CD4-positive, alpha-beta memory T cell (primary cell): ENCODE data around the gene EPS8L1. TPM values are rescaled to one million over a fixed set of nuclear protein-coding genes. Genes with fewer than 3 reads are reported as not detected.

Experiments used
- CTCF ChIA-PET: fragments of 350-600 bp; sonication (Branson Sonifier 250); formaldehyde crosslinking; loops from one replicate; lab custom pipeline; 2021; ENCODE audit warnings: inconsistent platforms; ENCODE audit not compliant: partially characterized antibody; lab: Charles Lee
- POLR2A ChIA-PET: fragments of 350-600 bp; sonication (Branson Sonifier 250); formaldehyde crosslinking; loops from one replicate; lab custom pipeline; 2021; ENCODE audit not compliant: partially characterized antibody; lab: Charles Lee
- DNase-seq, 5 donors: peaks; one replicate each; pipeline versions ENCODE4 v3.0.0 to v3.0.0-alpha.2; 2020 to 2022; ENCODE audit warnings: mixed read lengths in 1 of 5
- H3K27ac ChIP-seq: one replicate; pipeline ENCODE4 v1.7.0; 2013; ENCODE audit warnings: low read depth, low read length
- H3K27me3 ChIP-seq: 2 replicates; pipeline ENCODE4 v1.7.0; 2013; ENCODE audit warnings: mild to moderate bottlenecking, low read length, moderate library complexity; ENCODE audit not compliant: insufficient read depth
- H3K36me3 ChIP-seq: 2 replicates; pipeline ENCODE4 v1.7.0; 2013; ENCODE audit warnings: mild to moderate bottlenecking, low read length, moderate library complexity; ENCODE audit not compliant: insufficient read depth
- H3K4me1 ChIP-seq: 2 replicates; pipeline ENCODE4 v1.7.0; 2013; ENCODE audit warnings: mild to moderate bottlenecking, low read length, moderate library complexity; ENCODE audit not compliant: insufficient read depth
- H3K4me3 ChIP-seq, 2 donors: one replicate each; pipeline ENCODE4 v1.7.0; 2013; ENCODE audit warnings: low read length in 2 of 2, mild to moderate bottlenecking in 1 of 2
- H3K9me3 ChIP-seq, 2 donors: one replicate each; pipeline ENCODE4 v1.7.0; 2013; ENCODE audit warnings: low read length in 2 of 2, control low read depth in 1 of 2; ENCODE audit not compliant: control insufficient read depth in 1 of 2
- H3K27ac Mint-ChIP-seq, 7 donors: one replicate each; pipeline ENCODE4 v1.8.0; 2020 to 2021; ENCODE audit warnings: mixed read lengths in 7 of 7, mild to moderate bottlenecking in 6 of 7, inconsistent platforms in 3 of 7, moderate library complexity in 3 of 7
- H3K27me3 Mint-ChIP-seq, 2 donors: one replicate each; pipeline ENCODE4 v1.8.0; 2020 to 2021; ENCODE audit warnings: mixed read lengths in 2 of 2
- H3K36me3 Mint-ChIP-seq, 2 donors: one replicate each; pipeline ENCODE4 v1.8.0; 2020 to 2021; ENCODE audit warnings: mixed read lengths in 2 of 2, inconsistent platforms in 1 of 2, mild to moderate bottlenecking in 1 of 2
- H3K4me1 Mint-ChIP-seq, 4 donors: one replicate each; pipeline ENCODE4 v1.8.0; 2020 to 2021; ENCODE audit warnings: mixed read lengths in 4 of 4, mild to moderate bottlenecking in 1 of 4
- H3K4me3 Mint-ChIP-seq, 8 donors: one replicate each; pipeline ENCODE4 v1.8.0; 2020 to 2021; ENCODE audit warnings: mixed read lengths in 8 of 8, mild to moderate bottlenecking in 7 of 8, moderate library complexity in 6 of 8, inconsistent platforms in 3 of 8
- H3K9me3 Mint-ChIP-seq, 8 donors: one replicate each; pipeline ENCODE4 v1.8.0; 2020 to 2021; ENCODE audit warnings: mixed read lengths in 8 of 8, mild to moderate bottlenecking in 5 of 8, inconsistent platforms in 3 of 8, moderate library complexity in 1 of 8
- intact Hi-C: fragments of 100-400 bp; cut with micrococcal nuclease; formaldehyde crosslinking; loops from one replicate; pipeline ENCODE4 v1.15.1; 2023
- polyA plus RNA-seq, 2 donors: library from polyadenylated mRNA; unstranded; fragments of 300-500 nt; fragmentation: Illumina TruSeq; gene quantifications; one replicate each; pipeline ENCODE4 v1.2.3, GENCODE V29; 2021
- total RNA-seq, 2 experiments: library from RNA; stranded (reverse); gene quantifications; one replicate each; pipeline ENCODE4 v1.2.3, GENCODE V29; 2021

Gene EPS8L1
- total and polyA plus RNA-seq, 4 experiments from 2014 or later: 0.45 to 2.2 (median 1.1) TPM

- POLR2A ChIA-PET: interaction anchor here (1.4 kb wide), 1 partner anchor 21 kb away, joined by 3 read pairs; no protein-coding TSS in a partner anchor
- H3K27ac Mint-ChIP-seq: no peak overlapping the region
- Histone ChIP-seq H3K4me1 (peaks cover 45% of the 10 kb centered on the region), H3K9me3 (no peaks in the 10 kb centered on the region), H3K36me3 (no peaks in the 10 kb centered on the region), H3K27me3 (peaks cover 12% of the 10 kb centered on the region), H3K27ac (no peak overlapping the region), H3K4me3 (no peak overlapping the region)
- H3K27me3 Mint-ChIP-seq: peaks cover 30 to 61% of the 10 kb centered on the region in 2 donors
- intact Hi-C loops: no loop called here
- H3K4me1 Mint-ChIP-seq: peaks cover 22 to 58% (median 39%) of the 10 kb centered on the region in 4 donors
- CTCF ChIA-PET: no interaction called here
- no peak for DNase-seq
- peak overlapping the region in 1 of 8 donors; percentile 25 for H3K4me3 Mint-ChIP-seq
- no peaks in the 10 kb centered on the region for H3K36me3 Mint-ChIP-seq
- peaks cover 0 to 5% (median 0%) of the 10 kb centered on the region in 8 donors for H3K9me3 Mint-ChIP-seq
These were observed 8.7 kb downstream of the EPS8L1 start for GRCh38 chr19:55084416-55084815.

GRCh38 chr19:55085923-55086715 is 10.4 kb downstream of the EPS8L1 start:
- peaks cover 11% of the 10 kb centered on the region in 2 donors for H3K36me3 Mint-ChIP-seq
- peak overlapping the region in 1 of 7 donors; percentile 53 for H3K27ac Mint-ChIP-seq
- H3K36me3 ChIP-seq: no peaks in the 10 kb centered on the region
- H3K4me1 ChIP-seq: peaks cover 34% of the 10 kb centered on the region
- H3K4me3 ChIP-seq: no peak overlapping the region
- intact Hi-C loops: no loop called here
- H3K4me1 Mint-ChIP-seq: peaks cover 15 to 50% (median 28%) of the 10 kb centered on the region in 4 donors
- H3K27me3 Mint-ChIP-seq: peaks cover 27 to 49% of the 10 kb centered on the region in 2 donors
- H3K9me3 ChIP-seq: no peaks in the 10 kb centered on the region
- POLR2A ChIA-PET: interaction anchor here (0.7 to 2.9 kb wide), 4 partner anchors 23 to 547 kb away, joined by 3 to 12 read pairs (median 4); partner anchors contain the start of genes KMT5C, PPP1R12C and RDH13
- CTCF ChIA-PET: no interaction called here
- peak overlapping the region in 4 of 8 donors; percentile 24 to 66 (median 29) for H3K4me3 Mint-ChIP-seq
- no peak for DNase-seq
- peaks cover 0 to 2% (median 0%) of the 10 kb centered on the region in 8 donors for H3K9me3 Mint-ChIP-seq
- peaks cover 12% of the 10 kb centered on the region for H3K27me3 ChIP-seq
- H3K27ac ChIP-seq: no peak overlapping the region

- POLR2A ChIA-PET: interaction anchor here (1.0 to 2.9 kb wide), 3 partner anchors 24 to 547 kb away, joined by 3 to 12 read pairs (median 5); partner anchors contain the start of genes PPP1R12C and RDH13
- intact Hi-C loops: no loop called here
These were observed 11.3 kb downstream of the EPS8L1 start for GRCh38 chr19:55086730-55087541.

GRCh38 chr19:55087542-55087901 is 11.9 kb downstream of the EPS8L1 start:
- no peak overlapping the region for H3K27ac Mint-ChIP-seq
- Histone ChIP-seq H3K4me3 (peak overlapping the region in 1 of 2 donors; percentile 11), H3K27ac (no peak overlapping the region), H3K36me3 (no peaks in the 10 kb centered on the region), H3K27me3 (peaks cover 12% of the 10 kb centered on the region), H3K4me1 (peaks cover 23% of the 10 kb centered on the region), H3K9me3 (no peaks in the 10 kb centered on the region)
- peaks cover 0 to 2% (median 0%) of the 10 kb centered on the region in 8 donors for H3K9me3 Mint-ChIP-seq
- peaks cover 11% of the 10 kb centered on the region in 2 donors for H3K36me3 Mint-ChIP-seq
- ChIA-PET POLR2A (interaction anchor here (1.0 to 2.9 kb wide), 2 partner anchors 25 to 30 kb away, joined by 5 to 12 read pairs; partner anchors contain the start of genes PPP1R12C and RDH13), CTCF (interaction anchor here (0.7 to 2.6 kb wide), 9 partner anchors 12 to 332 kb away, joined by 3 to 11 read pairs (median 4); partner anchors contain the start of gene RDH13)
- peaks cover 26 to 43% of the 10 kb centered on the region in 2 donors for H3K27me3 Mint-ChIP-seq
- peaks cover 14 to 38% (median 21%) of the 10 kb centered on the region in 4 donors for H3K4me1 Mint-ChIP-seq
- peak overlapping the region; percentile 47 to 89 (median 69) for H3K4me3 Mint-ChIP-seq
- DNase-seq: no peak
- intact Hi-C loops: no loop called here

More at GRCh38 chr19:55086730-55087541, 11.3 kb downstream of the EPS8L1 start:
- no peak overlapping the region for H3K27ac Mint-ChIP-seq
- peak overlapping the region; percentile 47 to 89 (median 69) for H3K4me3 Mint-ChIP-seq
- CTCF ChIA-PET: interaction anchor here (1.2 to 2.6 kb wide), 6 partner anchors 19 to 331 kb away, joined by 3 to 11 read pairs (median 6); partner anchors contain the start of gene RDH13
- peaks cover 15 to 42% (median 25%) of the 10 kb centered on the region in 4 donors for H3K4me1 Mint-ChIP-seq
- H3K27ac ChIP-seq: no peak overlapping the region
- H3K4me1 ChIP-seq: peaks cover 29% of the 10 kb centered on the region
- peaks cover 11% of the 10 kb centered on the region in 2 donors for H3K36me3 Mint-ChIP-seq
- no peaks in the 10 kb centered on the region for H3K9me3 ChIP-seq
- peaks cover 27 to 45% of the 10 kb centered on the region in 2 donors for H3K27me3 Mint-ChIP-seq
- peak in 2 of 5 donors; percentile 26 to 64 for DNase-seq
- H3K9me3 Mint-ChIP-seq: peaks cover 0 to 2% (median 0%) of the 10 kb centered on the region in 8 donors
- H3K36me3 ChIP-seq: no peaks in the 10 kb centered on the region
- peaks cover 12% of the 10 kb centered on the region for H3K27me3 ChIP-seq
- H3K4me3 ChIP-seq: peak overlapping the region in 1 of 2 donors; percentile 11

GRCh38 chr19:55088021-55088451 is 12.4 kb downstream of the EPS8L1 start:
- intact Hi-C loops: loop anchor here (2.0 kb wide), 1 partner anchor 29 kb away; the partner anchor contains the start of gene PPP1R12C

More at GRCh38 chr19:55088021-55088451, 12.4 kb downstream of the EPS8L1 start:
- peaks cover 12 to 35% (median 18%) of the 10 kb centered on the region in 4 donors for H3K4me1 Mint-ChIP-seq
- peaks cover 0 to 2% (median 0%) of the 10 kb centered on the region in 8 donors for H3K9me3 Mint-ChIP-seq
- Histone ChIP-seq H3K27ac (no peak overlapping the region), H3K9me3 (no peaks in the 10 kb centered on the region), H3K4me3 (no peak overlapping the region), H3K36me3 (no peaks in the 10 kb centered on the region), H3K27me3 (peaks cover 12% of the 10 kb centered on the region), H3K4me1 (peaks cover 22% of the 10 kb centered on the region)
- peak overlapping the region; percentile 21 to 89 (median 72) for H3K4me3 Mint-ChIP-seq
- POLR2A ChIA-PET: interaction anchor here (2.9 kb wide), 1 partner anchor 30 kb away, joined by 12 read pairs; the partner anchor contains the start of gene PPP1R12C
- H3K36me3 Mint-ChIP-seq: peaks cover 11% of the 10 kb centered on the region in 2 donors
- CTCF ChIA-PET: interaction anchor here (0.6 to 2.6 kb wide), 14 partner anchors 8 to 545 kb away, joined by 3 to 11 read pairs (median 4); partner anchors contain the start of gene RDH13
- peak overlapping the region in 3 of 7 donors; percentile 6 to 75 (median 68) for H3K27ac Mint-ChIP-seq
- no peak for DNase-seq
- H3K27me3 Mint-ChIP-seq: peaks cover 24 to 41% of the 10 kb centered on the region in 2 donors
